ENCODE results near the gene TTLL12.

DNA sequence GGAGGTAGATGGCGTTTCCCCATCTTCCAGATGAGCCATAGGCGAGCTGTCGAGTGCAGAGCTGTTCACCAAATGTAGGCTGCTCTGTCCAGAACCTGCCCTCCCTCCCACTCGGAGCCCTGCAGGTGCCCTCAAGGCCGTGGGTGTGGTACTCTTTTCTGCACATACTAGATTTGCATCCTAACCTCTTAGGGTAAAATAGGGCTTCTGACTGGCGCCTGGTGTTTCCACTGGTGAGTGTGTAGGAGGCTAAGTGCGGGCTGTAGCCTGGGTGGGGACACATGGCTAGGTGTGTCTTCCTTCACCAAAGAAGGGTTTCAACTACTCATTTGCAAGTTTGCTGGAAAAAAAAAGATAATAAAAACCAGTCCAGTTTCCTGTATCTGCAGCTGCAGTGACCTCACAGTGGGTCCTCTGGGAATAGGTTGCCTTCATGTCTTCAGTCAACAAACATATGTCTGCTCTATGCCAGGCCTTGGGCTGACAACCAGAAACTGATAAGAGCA, 67.9 kb downstream of the TTLL12 start:
- TF ChIP-seq POLR2A (IDR thresholded peaks at IDR 0.05), result no peak
- no peak for TF ChIP-seq CTCF (IDR thresholded peaks at IDR 0.05)
